Smooth muscle cell (in vitro differentiated cells): Measurements from ENCODE around the gene GTF2F2. TPM values are rescaled to one million over a fixed set of nuclear protein-coding genes. Genes with fewer than 3 reads are reported as not detected.

Source experiments
- DNase-seq: peaks from one replicate; lab custom pipeline; 2025; ENCODE audit not compliant: unreplicated experiment; lab: John Stamatoyannopoulos, UW
- H2AFZ ChIP-seq: fragments of 200-600 bp; sonication (generic); 2 replicates; pipeline ENCODE4 v1.6.0; 2016; ENCODE audit warnings: antibody characterized with exemption, low read depth, mild to moderate bottlenecking
- H3F3A ChIP-seq: fragments of 200-600 bp; sonication (generic); 2 replicates; pipeline ENCODE4 v1.6.0; 2017; ENCODE audit warnings: antibody characterized with exemption, low read depth
- H3K27ac ChIP-seq: fragments of 200-600 bp; sonication (generic); 2 replicates; pipeline ENCODE4 v1.5.1; 2016; ENCODE audit warnings: low read depth, mild to moderate bottlenecking
- H3K27me3 ChIP-seq: fragments of 200-600 bp; sonication (generic); 2 replicates; pipeline ENCODE4 v1.6.1; 2016; ENCODE audit warnings: low read depth, mild to moderate bottlenecking
- H3K36me3 ChIP-seq: fragments of 200-600 bp; sonication (generic); 2 replicates; pipeline ENCODE4 v1.5.1; 2016; ENCODE audit warnings: low read depth
- H3K4me1 ChIP-seq: fragments of 200-600 bp; sonication (generic); 2 replicates; pipeline ENCODE4 v1.5.1; 2016; ENCODE audit warnings: low read depth
- H3K4me2 ChIP-seq: fragments of 200-600 bp; sonication (generic); 2 replicates; pipeline ENCODE4 v1.6.0; 2016; ENCODE audit warnings: mild to moderate bottlenecking
- H3K4me3 ChIP-seq: fragments of 200-600 bp; sonication (generic); 2 replicates; pipeline ENCODE4 v1.5.1; 2016; ENCODE audit warnings: mild to moderate bottlenecking
- H3K79me2 ChIP-seq: fragments of 200-600 bp; sonication (generic); 2 replicates; pipeline ENCODE4 v1.6.0; 2016; ENCODE audit warnings: low read depth, mild to moderate bottlenecking
- H3K9ac ChIP-seq: fragments of 200-600 bp; sonication (generic); 2 replicates; pipeline ENCODE4 v1.6.0; 2016; ENCODE audit warnings: low read depth
- H3K9me3 ChIP-seq: fragments of 200-600 bp; sonication (generic); replicated peaks from 2 replicates; pipeline ENCODE4 v1.5.1; 2016; ENCODE audit warnings: low read depth
- H4K20me1 ChIP-seq: fragments of 200-600 bp; sonication (generic); 2 replicates; pipeline ENCODE4 v1.6.0; 2016; ENCODE audit warnings: low read depth
- WGBS: methylation state at CpG from one replicate; pipeline ENCODE4 v1.1.7; 2016; ENCODE audit warnings: low lambda C conversion rate; 5-methylcytosine and 5-hydroxymethylcytosine counted together
- polyA plus RNA-seq: library from polyadenylated mRNA; unstranded; fragments of >200 nt; fragmentation: Nextera tagmentation; extraction: Ambion mirVana; gene quantifications from 2 replicates; pipeline ENCODE4 v1.2.1, GENCODE V29; 2016
- total RNA-seq: library from RNA; depleted of rRNA; stranded (reverse); fragments of >200 nt; gene quantifications from 2 replicates; pipeline ENCODE4 v1.2.3, GENCODE V29; 2014
- TF ChIP-seq, protein P1 (sequence below): fragments of 200-600 bp; sonication (generic); IDR thresholded peaks from 2 replicates; pipeline ENCODE4 v1.5.1; 2017; ENCODE audit warnings: borderline replicate concordance, mild to moderate bottlenecking, antibody characterized with exemption; ENCODE audit not compliant: insufficient read depth, poor library complexity, severe bottlenecking

GTF2F2 gene
- total and polyA plus RNA-seq, 2 experiments from 2014 or later: 11.2 to 28.1 TPM

DNA sequence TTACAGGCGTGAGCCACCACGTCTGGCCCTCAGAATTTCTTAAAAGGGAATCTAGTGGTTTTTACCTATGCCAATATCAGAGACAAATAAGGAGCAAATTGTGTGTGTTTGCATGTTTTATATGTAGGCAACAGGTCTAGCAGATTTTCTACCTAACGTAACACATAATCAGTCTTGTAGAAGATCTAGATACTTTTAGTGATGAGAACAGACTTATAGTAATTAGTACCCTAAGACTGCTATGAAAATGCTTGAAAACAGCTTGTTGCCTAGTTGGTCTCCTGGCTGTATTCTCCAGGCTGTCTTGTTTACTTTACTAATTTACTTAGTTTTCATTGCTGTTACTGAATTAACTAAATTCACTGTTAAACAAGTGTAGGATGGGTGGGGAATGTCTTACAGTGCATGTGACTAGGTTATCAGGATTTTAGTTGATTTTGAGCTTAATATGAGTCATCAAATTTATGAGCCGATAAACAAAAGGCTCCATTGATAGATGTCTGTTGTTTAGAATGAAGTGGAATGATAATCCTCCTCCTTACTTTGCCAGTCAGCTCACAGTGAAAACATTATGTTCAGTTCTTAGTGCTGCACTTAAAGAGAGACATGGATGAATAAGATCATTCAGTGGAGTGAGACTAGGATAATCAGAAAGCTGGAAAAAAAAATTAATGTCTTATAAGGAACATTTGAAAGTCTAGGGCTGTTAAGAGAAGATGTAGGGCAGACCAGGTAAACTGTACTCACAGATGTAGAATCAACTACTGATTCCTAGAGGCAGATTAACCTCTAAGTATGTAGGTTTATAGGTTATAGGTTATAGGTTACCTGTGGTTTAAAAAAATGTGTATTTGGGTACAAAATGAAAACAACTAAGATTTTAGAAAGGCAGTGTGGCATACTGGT is 22.4 kb downstream of the GTF2F2 start:
- H3K4me1 ChIP-seq: peaks cover 19% of the 10 kb centered on the region
- H3K27me3 ChIP-seq: no peaks in the 10 kb centered on the region
- 53% methylated on average over 4 of the region's 4 CpGs for WGBS
- H3K9me3 ChIP-seq: no peaks in the 10 kb centered on the region
- H2AFZ ChIP-seq: no peak overlapping the region
- peaks cover 15% of the 10 kb centered on the region for H3F3A ChIP-seq
- H3K4me3 ChIP-seq: peak overlapping the region; percentile 4
- DNase-seq: no peak
- H3K9ac ChIP-seq: peak overlapping the region; percentile 46
- H3K4me2 ChIP-seq: peak overlapping the region; percentile 76
- H4K20me1 ChIP-seq: peaks cover 6% of the 10 kb centered on the region
- TF ChIP-seq, protein P1, sequence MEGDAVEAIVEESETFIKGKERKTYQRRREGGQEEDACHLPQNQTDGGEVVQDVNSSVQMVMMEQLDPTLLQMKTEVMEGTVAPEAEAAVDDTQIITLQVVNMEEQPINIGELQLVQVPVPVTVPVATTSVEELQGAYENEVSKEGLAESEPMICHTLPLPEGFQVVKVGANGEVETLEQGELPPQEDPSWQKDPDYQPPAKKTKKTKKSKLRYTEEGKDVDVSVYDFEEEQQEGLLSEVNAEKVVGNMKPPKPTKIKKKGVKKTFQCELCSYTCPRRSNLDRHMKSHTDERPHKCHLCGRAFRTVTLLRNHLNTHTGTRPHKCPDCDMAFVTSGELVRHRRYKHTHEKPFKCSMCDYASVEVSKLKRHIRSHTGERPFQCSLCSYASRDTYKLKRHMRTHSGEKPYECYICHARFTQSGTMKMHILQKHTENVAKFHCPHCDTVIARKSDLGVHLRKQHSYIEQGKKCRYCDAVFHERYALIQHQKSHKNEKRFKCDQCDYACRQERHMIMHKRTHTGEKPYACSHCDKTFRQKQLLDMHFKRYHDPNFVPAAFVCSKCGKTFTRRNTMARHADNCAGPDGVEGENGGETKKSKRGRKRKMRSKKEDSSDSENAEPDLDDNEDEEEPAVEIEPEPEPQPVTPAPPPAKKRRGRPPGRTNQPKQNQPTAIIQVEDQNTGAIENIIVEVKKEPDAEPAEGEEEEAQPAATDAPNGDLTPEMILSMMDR: no peak
- H3K27ac ChIP-seq: peak overlapping the region; percentile 83
- H3K36me3 ChIP-seq: no peaks in the 10 kb centered on the region
- peaks cover 40% of the 10 kb centered on the region for H3K79me2 ChIP-seq

DNA sequence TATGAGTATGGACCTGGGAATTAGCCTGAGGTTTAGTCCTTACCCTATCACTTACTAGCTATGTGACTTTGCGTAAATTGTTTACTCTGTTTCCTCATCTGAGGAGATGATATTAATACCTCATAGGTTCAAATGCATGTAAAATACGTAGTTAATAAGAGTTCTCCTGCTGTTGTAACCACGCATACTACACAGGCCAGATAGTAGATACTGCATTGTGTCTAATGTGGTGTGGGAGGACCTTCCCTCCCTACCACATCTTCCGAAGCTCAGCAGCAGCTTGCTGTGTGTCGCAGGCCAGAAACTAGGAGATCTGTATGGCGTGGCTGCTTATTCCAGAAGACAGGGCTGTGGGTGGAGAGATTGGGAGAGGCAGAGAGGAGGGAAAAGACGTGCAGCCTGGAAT is 23.0 kb downstream of the GTF2F2 start:
- H3K79me2 ChIP-seq: peaks cover 46% of the 10 kb centered on the region
- H3K4me1 ChIP-seq: peaks cover 19% of the 10 kb centered on the region
- no peaks in the 10 kb centered on the region for H3K9me3 ChIP-seq
- H4K20me1 ChIP-seq: peaks cover 6% of the 10 kb centered on the region
- TF ChIP-seq, protein P1: no peak
- H3K27ac ChIP-seq: peak overlapping the region; percentile 83
- H3K4me2 ChIP-seq: peak overlapping the region; percentile 76
- H3K27me3 ChIP-seq: no peaks in the 10 kb centered on the region
- no peak overlapping the region for H2AFZ ChIP-seq
- peaks cover 15% of the 10 kb centered on the region for H3F3A ChIP-seq
- peak overlapping the region; percentile 4 for H3K4me3 ChIP-seq
- H3K9ac ChIP-seq: peak overlapping the region; percentile 46
- no peak for DNase-seq
- 12% methylated on average over 7 of the region's 7 CpGs for WGBS
- H3K36me3 ChIP-seq: no peaks in the 10 kb centered on the region

DNA sequence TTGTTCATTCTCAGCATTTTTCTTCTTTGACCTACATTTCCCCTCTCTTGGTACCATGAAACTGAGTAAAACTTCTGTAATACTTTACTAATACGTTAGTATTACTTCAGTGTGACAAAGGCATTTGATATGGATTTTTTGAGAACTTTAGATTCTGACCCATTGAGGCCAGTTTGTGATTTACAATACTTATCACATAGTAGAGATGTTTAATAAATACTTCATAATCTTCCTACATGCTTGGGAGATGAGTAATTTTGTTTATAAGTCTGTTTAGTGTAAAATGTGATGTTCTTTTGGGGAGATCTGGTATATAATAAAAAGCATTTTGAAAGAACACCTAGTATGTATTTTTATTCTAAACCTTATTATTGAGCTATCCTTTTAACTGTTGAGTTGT is 29.7 kb downstream of the GTF2F2 start:
- TF ChIP-seq, protein P1: no peak
- DNase-seq: no peak
- Histone ChIP-seq H3K9ac (no peak overlapping the region), H3K27me3 (no peaks in the 10 kb centered on the region), H3K4me3 (no peak overlapping the region), H3F3A (no peaks in the 10 kb centered on the region), H3K36me3 (no peaks in the 10 kb centered on the region), H2AFZ (no peak overlapping the region), H3K79me2 (peaks cover 42% of the 10 kb centered on the region), H3K4me2 (no peak overlapping the region), H3K27ac (no peak overlapping the region), H4K20me1 (no peaks in the 10 kb centered on the region), H3K4me1 (no peaks in the 10 kb centered on the region), H3K9me3 (no peaks in the 10 kb centered on the region)
- 58% methylated on average over 1 of the region's 1 CpG for WGBS
